Measurements from ENCODE around the gene SORL1.

Gene SORL1

DNA sequence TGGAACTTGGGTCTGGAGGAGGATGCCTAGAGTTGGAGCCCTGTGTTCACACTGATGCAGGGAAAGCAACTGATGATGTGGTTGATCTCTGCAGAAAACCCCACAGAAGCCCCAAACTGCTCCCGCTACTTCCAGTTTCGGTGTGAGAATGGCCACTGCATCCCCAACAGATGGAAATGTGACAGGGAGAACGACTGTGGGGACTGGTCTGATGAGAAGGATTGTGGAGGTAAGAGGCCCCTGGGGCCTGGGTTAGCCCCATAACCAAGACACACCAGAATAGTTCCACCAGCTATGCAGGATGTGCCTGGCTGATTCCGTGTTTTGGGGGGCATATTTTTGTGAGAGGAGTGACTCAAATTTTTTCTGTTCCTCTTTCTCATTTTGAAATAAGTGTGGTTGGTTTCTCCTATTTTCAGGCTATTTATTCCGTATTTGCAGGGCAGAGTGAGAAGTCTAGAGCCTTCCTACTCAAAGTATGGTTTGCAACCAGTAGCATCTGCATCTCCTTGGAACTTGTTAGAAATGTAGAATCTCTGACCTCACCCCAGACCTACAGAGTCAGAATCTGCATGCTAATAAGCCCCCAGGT, 137.9 kb downstream of the SORL1 start:
- DNase-seq (ENCODE audit: low read depth) = no peak

DNA sequence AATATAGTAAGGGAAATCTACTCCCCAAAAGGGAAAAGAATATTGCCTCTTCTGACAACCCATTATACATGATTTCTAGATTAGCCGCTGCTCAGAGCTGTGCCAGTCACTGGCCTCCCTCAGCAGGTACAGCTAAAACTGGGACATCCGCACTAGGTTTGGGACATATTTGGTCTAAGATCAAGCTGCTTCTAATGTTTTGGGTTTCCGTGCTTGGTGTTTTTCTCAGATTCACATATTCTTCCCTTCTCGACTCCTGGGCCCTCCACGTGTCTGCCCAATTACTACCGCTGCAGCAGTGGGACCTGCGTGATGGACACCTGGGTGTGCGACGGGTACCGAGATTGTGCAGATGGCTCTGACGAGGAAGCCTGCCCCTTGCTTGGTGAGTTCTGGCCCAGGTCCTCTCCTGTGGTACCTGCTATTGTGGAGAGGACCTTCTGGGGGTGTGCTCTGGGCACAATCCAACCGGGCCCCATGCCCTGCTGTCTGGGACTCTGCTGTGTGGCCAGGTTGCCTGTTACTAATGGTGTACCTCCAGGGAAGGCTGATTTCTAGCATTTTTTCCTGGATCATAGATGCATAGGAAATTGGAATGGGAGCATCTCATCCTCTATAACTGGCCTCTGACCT, 138.8 kb downstream of the SORL1 start:
- DNase-seq (ENCODE audit: low read depth) = no peak

DNA sequence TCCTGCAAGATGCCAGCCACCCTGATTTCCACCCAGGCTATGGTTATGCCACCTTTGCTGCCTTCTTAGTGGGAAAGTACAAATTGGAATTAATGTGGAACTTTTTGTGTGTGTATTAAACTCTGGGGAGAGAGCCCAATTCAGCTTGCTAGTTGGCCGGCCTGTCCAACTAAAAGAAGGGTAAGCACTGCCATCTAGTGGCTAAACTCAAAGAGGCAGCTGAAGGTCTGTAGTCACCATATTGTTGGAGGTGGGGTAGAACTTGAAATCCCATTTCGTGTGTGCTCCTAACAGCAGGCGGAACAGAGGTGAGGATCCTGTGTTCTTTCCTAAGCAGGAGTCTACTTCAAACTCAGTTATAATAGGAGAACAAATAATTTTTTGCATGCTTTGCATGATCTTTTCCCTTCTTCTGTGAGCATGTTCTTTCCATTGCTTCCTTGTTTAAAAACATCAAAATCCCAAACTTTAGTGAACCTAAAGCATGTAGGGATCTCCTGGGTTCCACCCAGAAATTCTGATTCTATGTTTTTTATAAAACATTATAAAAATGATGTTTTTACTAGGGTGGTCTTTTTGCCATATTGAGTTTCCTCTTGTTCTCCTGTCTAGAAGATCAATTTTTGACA, 139.4 kb downstream of the SORL1 start:
- peak; percentile 40 for DNase-seq (ENCODE audit: low read depth)

DNA sequence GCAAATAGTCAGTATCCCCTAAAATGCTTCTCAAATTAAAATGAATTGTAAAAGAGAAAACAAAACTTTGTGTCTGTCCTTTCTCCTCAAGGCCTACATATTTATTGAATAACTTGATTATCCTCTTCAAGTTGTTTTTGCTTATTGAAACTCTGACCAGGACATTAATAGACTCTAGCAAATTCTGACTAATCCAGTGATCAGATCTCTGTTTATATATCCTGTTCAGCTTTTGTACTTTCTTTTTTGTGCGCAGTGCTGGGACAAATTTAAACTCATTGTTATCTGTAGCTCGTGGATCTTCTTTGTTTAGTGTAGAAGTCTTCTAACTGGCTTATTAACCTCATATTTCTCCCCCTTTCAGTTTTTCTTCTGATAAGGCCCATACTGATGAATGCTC, 140.6 kb downstream of the SORL1 start:
- DNase-seq (ENCODE audit: low read depth) = no peak

DNA sequence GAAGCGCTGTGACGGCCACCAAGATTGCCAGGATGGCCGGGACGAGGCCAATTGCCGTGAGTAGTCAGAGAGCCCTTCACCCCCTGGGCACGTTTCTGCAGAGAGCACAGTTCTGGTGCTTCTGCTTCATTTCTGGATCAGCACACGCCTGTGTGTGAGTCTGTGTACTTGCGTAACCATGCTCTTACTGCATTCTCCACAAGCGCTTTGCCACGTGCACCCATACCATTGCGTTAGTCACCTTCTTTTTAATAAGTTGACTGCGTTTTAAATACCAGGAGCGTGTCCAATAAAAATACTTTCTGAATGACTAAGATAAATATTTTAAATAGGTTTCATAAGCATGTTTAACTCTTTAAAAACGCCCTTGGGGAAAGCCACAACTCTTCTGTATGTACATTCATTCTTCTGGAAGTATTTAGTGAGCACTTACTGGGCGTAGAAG, 143.6 kb downstream of the SORL1 start:
- DNase-seq (ENCODE audit: low read depth) = no peak

DNA sequence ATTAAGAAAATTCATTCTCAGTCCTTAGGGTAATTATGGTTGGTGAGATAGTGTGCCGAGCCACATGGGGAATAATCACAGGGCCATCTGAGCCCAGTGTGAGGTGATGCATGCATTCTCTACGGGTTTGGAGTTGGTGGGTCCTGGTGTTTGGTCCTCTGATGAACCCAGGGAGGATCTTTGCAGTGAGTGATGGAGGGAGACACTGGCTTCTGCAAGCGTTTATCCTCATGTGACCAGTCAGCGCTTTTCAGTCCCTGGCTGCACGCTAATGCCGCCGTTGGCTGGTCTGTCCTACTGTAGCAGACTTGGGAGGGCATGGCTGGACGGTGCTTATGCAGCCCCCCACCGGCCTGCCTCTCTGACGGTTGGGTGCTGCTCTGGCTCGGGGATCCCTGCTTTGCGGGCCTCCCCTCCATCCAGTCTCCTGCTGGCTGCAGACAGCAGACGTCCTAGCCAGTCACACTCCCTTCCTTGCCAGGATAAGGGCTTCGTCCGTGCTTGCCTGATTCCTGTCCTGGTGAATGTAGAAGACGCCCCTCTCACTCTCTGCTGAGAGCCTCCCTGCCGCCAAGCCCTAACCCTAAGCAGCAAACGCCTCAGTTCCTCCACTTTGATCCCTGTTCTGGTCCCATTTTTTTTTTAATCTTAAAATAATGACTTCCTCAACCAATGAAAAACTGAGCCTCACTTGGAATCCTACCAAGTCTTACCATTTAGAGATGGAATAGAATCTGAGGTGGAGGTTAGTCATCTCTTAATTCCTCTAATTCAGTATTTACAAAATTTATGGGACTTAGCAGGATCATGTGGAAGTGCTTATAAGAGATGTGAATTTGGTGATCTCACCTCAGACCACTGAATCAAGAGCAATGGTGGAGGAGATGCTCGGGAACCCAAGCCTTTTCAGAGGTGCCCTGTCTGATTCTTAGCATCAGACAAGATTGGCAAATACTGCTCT, 144.4 kb downstream of the SORL1 start:
- DNase-seq (ENCODE audit: low read depth) = no peak

DNA sequence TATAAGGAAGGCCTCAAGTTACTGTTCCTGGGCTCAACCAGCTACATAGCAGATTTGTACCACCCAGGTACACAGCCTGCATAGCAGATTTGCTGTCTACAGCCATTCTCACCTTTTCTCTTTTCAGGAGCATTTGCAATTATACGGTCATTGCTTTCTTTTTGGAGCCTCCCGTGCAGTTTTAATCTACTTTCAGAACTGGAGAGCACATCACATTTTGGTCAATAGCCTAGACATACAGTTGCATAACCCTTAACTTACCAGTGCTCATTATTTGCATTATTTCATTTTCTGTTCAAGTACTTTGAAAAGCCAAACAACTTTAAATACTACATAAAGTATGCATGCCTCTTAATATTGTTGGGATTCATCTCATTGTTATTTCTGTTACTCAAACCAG, 151.2 kb downstream of the SORL1 start:
- DNase-seq (ENCODE audit: low read depth) = no peak

- no peak for DNase-seq (ENCODE audit: low read depth)
Measured at GRCh38 chr11:121604152-121604551, 152.0 kb downstream of the SORL1 start.

GRCh38 chr11:121606354-121606753, 154.2 kb downstream of the SORL1 start:
- no peak for DNase-seq (ENCODE audit: low read depth)

- DNase-seq (ENCODE audit: low read depth) = no peak
Measured at GRCh38 chr11:121607341-121607740, 155.2 kb downstream of the SORL1 start.

DNA sequence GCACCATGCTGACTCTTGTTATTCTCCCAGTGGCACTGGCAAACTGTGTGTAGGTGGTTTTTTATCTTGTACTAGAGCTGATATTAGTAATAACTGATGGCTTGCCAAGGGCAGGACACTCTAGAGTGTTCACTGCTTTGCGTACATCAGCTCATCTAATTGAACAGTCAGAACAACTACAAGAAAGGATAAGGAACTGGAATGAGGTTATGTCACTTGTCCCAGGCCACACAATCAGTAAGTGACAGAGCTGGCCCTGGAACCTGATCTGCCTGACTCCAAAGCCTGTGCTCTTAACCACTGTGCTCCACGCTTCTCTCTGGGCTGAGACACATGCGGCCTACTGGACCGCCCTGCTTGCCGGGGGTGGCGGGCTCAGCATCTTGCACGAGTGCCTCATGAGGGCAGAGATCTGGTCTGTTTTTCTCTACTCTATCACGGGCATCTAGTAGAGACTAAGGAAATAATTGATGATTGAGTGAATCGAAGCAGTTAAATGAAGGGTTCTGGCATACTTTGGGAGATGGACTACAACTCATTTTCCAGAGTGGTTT, 156.5 kb downstream of the SORL1 start:
- no peak for DNase-seq (ENCODE audit: low read depth)

- DNase-seq (ENCODE audit: low read depth) = no peak
Measured at GRCh38 chr11:121610706-121611105, 158.6 kb downstream of the SORL1 start.

- no peak for DNase-seq (ENCODE audit: low read depth)
Measured at GRCh38 chr11:121611242-121611641, 159.1 kb downstream of the SORL1 start.

DNA sequence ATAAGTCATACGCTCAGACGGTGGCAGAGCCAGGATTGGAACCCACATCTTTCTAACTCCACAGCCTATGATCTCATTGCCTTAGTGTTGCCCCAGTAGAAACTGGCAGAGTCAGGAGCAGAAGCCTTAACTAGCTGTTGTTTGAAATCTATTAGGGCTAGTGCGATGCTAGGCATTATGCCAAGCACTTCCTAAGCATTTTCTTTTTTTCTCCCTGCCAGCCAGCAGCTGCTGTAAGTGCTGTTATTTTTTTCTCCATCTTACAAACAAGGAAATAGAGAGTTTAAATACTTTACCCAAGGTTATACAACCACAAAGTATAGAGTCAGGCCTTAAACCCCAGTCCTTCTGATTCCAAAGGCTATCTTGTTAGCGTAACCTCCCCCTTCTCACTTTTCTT, 161.6 kb downstream of the SORL1 start:
- no peak for DNase-seq (ENCODE audit: low read depth)

GRCh38 chr11:121614636-121615240, 162.6 kb downstream of the SORL1 start:
- no peak for DNase-seq (ENCODE audit: low read depth)

DNA sequence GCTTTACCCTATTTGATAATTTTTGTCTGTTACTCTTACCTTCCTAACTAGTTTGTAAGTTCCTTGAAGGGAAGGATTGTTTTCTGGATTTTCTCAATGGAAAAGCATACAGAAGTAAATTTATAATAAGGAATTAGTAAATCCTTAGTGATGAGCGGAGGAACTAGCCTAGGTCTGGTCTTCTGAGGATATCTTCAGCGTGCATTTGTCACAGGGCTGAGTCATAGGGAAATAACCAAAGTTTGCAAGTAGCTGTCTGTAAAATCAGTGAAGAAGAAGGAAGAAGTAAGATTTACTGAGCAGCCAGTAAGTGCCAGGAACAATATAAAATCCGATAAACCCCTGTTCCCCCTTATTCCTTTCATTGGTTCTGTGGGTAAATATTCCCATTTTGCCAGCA, 163.4 kb downstream of the SORL1 start:
- no peak for DNase-seq (ENCODE audit: low read depth)

DNA sequence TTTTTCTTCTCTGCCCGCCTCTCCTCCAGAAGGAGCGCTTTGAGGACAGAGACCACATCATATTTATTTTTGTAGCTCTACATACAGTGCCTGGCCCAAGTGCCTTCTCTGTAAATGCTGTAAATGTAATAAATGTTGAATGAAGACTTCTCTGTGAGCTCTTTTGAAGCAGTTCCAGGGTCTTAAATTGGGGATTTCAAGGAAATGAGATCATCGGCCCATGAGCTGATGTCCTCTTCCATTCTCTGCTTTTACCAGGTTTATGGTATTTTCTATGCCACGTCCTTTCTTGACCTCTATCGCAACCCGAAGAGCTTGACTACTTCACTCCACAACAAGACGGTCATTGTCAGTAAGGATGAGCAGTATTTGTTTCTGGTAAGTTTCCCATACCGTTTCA, 166.4 kb downstream of the SORL1 start:
- no peak for DNase-seq (ENCODE audit: low read depth)

GRCh38 chr11:121625777-121626506, 173.8 kb downstream of the SORL1 start:
- DNase-seq (ENCODE audit: low read depth) = no peak

DNA sequence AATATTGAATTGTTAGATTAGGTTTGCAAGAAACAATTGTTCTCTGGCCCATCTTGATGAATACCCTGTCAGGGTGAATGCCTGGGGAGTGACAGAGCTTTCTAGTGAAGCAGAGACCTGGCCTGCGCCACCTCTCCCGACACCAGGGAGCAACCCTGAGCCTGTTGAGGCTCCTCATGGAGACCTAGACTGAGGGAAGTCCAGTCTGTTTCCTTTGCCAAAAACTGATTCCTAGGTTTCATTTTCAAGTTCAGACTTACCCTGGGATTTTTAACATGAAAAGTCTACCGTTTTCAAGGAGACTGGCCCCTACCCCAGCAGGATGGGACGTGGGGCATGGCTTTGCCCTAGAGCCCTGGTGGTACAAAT, 174.4 kb downstream of the SORL1 start:
- no peak for DNase-seq (ENCODE audit: low read depth)

DNA sequence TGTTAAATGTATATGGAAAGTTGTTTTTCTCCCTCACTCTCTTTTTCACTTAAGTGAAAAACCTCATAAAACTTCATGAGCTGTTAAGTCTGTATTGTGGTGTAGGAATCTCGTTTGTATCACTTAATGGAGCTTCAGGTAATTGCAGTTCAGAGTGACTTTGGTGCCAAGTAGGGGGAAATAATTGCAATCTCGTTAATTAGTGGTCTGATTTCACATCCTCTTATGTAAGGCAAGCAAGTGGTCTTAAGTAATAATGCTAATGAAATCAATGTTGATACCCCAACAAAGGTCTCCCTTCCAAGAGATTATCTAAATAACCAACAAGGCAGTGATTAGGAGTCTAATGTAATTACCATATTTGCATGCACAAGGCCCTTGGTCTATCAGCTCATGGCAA, 174.9 kb downstream of the SORL1 start:
- no peak for DNase-seq (ENCODE audit: low read depth)

DNA sequence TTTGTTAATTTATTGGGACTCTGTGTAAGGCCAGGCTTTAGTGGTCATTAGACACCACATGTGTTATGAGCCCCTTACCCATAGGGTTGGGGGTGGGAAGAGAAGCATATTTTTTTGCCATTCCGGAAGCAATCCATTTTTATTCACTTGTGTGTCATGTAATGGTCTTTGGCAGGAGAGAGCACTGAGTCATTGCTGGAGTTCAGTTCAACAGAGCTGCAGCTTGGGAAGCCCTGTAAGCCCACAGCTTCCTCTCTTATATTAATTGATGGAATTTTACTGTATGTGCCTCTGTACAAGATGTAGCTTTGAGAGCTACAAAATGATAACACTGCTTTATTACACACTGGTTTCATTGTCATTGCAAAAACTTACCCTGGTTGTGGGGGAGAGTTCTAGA, 177.9 kb downstream of the SORL1 start:
- DNase-seq (ENCODE audit: low read depth) = no peak

Measured in stimulated activated CD8-positive, alpha-beta memory T cell treated with anti-CD3 and anti-CD28 coated beads, Interleukin-15, amount 100 ng/mL, for 1 hour (primary cell).